T-helper 2 cell treated with Interferon-gamma antibody and Interleukin-4, amounts not matched to agents 5 μg/mL and 100 μg/mL, for 36 hours (primary cell): Measurements from ENCODE around the gene MYCBP2.
"Not testable (repeated sequence)": the region's sequence is repeated elsewhere in the genome, so short reads cannot be mapped to it uniquely, and the experiment has no call there.

Experiments used
- DNase-seq: peaks from one replicate; pipeline ENCODE4 v3.0.0; 2021; ENCODE audit warnings: low spot score
- H3K27ac Mint-ChIP-seq: one replicate; pipeline ENCODE4 v1.8.0; 2021; ENCODE audit warnings: mild to moderate bottlenecking, mixed read lengths
- H3K27me3 Mint-ChIP-seq: one replicate; pipeline ENCODE4 v1.8.0; 2021; ENCODE audit warnings: low read depth, mixed read lengths
- H3K36me3 Mint-ChIP-seq: one replicate; pipeline ENCODE4 v1.8.0; 2021; ENCODE audit warnings: low read depth, mixed read lengths
- H3K4me1 Mint-ChIP-seq: one replicate; pipeline ENCODE4 v1.8.0; 2021; ENCODE audit warnings: low read depth, mixed read lengths
- H3K4me3 Mint-ChIP-seq: one replicate; pipeline ENCODE4 v1.8.0; 2022; ENCODE audit warnings: mild to moderate bottlenecking, moderate library complexity, mixed read lengths
- H3K9me3 Mint-ChIP-seq: one replicate; pipeline ENCODE4 v1.8.0; 2021; ENCODE audit warnings: mixed read lengths

MYCBP2 gene

DNA sequence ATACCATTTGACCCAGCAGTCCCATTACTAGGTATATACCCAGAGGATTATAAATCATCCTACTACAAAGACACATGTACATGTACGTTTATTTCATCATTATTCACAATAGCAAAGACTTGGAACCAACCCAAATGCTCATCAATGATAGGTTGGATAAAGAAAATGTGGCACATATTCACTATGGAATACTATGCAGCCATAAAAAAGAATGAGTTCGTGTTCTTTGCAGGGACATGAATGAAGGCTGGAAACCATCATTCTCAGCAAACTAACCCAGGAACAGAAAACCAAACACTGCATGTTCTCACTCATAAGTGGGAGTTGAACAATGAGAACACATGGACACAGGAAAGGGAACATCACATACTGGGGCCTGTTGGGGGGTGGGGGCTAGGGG, 81.7 kb downstream of the MYCBP2 start:
- peaks cover 13% of the 10 kb centered on the region for H3K9me3 Mint-ChIP-seq
- H3K4me3 Mint-ChIP-seq, H3K27me3 Mint-ChIP-seq, DNase-seq, H3K27ac Mint-ChIP-seq, H3K4me1 Mint-ChIP-seq: not testable (repeated sequence)
- H3K36me3 Mint-ChIP-seq = peaks cover 61% of the 10 kb centered on the region

- Mint-ChIP-seq H3K9me3 (no peaks in the 10 kb centered on the region), H3K4me3 (no peak overlapping the region), H3K36me3 (peaks cover 26% of the 10 kb centered on the region), H3K27ac (no peak overlapping the region), H3K4me1 (peaks cover 11% of the 10 kb centered on the region), H3K27me3 (no peaks in the 10 kb centered on the region)
- no peak for DNase-seq
Measured at GRCh38 chr13:77239312-77239711, 87.6 kb downstream of the MYCBP2 start.

- peak overlapping the region; percentile 46 for H3K27ac Mint-ChIP-seq
- H3K9me3 Mint-ChIP-seq = no peaks in the 10 kb centered on the region
- peaks cover 20% of the 10 kb centered on the region for H3K36me3 Mint-ChIP-seq
- H3K27me3 Mint-ChIP-seq = no peaks in the 10 kb centered on the region
- DNase-seq = no peak
- H3K4me1 Mint-ChIP-seq = peaks cover 13% of the 10 kb centered on the region
- H3K4me3 Mint-ChIP-seq = no peak overlapping the region
Measured at GRCh38 chr13:77235456-77236022, 91.4 kb downstream of the MYCBP2 start.

- Mint-ChIP-seq H3K36me3 (peaks cover 22% of the 10 kb centered on the region), H3K27ac (no peak overlapping the region), H3K4me1 (peaks cover 16% of the 10 kb centered on the region), H3K27me3 (no peaks in the 10 kb centered on the region), H3K4me3 (no peak overlapping the region), H3K9me3 (no peaks in the 10 kb centered on the region)
- no peak for DNase-seq
Measured at GRCh38 chr13:77233159-77233558, 93.7 kb downstream of the MYCBP2 start.

DNA sequence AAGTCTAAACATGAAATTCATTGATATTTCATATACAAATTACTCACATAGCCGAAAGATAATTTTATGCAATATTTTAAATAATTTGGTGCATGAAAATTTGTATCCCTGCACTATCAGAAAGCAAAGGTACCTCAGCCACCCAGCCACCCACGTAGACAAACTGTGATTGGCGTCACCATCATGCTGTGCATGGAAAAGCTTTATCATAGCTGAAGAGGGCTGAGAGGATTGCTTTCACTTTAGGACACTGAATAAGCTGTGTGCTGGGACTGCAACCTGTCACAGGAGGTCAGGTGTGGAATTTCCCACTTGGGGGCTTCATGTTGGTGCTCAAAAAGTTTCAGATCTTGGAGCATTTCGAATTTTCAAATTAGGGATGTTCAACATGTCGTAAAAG, 96.3 kb downstream of the MYCBP2 start:
- Mint-ChIP-seq H3K4me1 (peaks cover 13% of the 10 kb centered on the region), H3K4me3 (no peak overlapping the region), H3K27ac (no peak overlapping the region), H3K36me3 (peaks cover 26% of the 10 kb centered on the region), H3K9me3 (no peaks in the 10 kb centered on the region), H3K27me3 (no peaks in the 10 kb centered on the region)
- DNase-seq = peak; percentile 12

DNA sequence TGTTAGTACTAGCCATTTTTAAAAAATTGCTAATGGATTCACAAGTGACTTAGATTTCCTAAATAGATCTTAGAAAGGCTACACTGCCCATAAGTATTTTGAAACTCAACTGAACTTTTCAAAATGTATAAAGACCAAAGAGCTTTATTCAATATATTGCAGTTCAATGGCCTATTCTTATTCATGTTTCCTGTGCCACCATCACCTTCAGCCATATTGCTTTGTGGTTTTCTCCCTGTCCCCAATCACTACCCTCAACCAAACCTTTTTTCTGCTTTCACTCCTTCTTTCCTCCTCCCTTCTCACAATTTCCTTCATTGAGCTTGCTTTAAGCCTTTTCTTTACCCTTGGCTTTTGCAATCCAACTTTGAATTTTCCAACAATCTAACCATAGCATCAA, 100.9 kb downstream of the MYCBP2 start:
- H3K27ac Mint-ChIP-seq = no peak overlapping the region

DNA sequence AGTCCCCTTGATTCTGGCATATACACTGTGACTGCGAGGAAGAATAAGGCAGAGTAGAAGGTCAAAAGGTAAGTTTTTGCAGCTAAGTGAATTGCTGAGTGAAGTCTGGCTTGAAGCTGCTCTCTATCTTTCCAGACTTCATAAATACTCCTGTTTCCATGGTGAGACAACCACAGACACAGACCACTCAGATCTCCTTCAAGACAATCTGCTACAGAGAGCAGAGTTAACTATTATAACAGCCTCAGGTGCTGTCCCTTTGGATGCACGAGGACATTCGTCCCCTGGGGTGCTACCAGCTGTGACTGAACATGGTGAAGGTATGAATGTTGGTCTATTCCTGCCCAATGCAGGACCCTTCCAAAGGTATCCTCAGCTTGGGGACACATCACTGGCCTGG, 104.0 kb downstream of the MYCBP2 start:
- Mint-ChIP-seq H3K27me3 (no peaks in the 10 kb centered on the region), H3K27ac (no peak overlapping the region), H3K9me3 (no peaks in the 10 kb centered on the region), H3K4me1 (peaks cover 7% of the 10 kb centered on the region), H3K4me3 (no peak overlapping the region), H3K36me3 (peaks cover 35% of the 10 kb centered on the region)
- DNase-seq = no peak

More for the DNA sequence above, 100.9 kb downstream of the MYCBP2 start:
- no peak for DNase-seq
- Mint-ChIP-seq H3K36me3 (peaks cover 41% of the 10 kb centered on the region), H3K4me1 (peaks cover 12% of the 10 kb centered on the region), H3K4me3 (no peak overlapping the region), H3K9me3 (no peaks in the 10 kb centered on the region), H3K27me3 (no peaks in the 10 kb centered on the region)

DNA sequence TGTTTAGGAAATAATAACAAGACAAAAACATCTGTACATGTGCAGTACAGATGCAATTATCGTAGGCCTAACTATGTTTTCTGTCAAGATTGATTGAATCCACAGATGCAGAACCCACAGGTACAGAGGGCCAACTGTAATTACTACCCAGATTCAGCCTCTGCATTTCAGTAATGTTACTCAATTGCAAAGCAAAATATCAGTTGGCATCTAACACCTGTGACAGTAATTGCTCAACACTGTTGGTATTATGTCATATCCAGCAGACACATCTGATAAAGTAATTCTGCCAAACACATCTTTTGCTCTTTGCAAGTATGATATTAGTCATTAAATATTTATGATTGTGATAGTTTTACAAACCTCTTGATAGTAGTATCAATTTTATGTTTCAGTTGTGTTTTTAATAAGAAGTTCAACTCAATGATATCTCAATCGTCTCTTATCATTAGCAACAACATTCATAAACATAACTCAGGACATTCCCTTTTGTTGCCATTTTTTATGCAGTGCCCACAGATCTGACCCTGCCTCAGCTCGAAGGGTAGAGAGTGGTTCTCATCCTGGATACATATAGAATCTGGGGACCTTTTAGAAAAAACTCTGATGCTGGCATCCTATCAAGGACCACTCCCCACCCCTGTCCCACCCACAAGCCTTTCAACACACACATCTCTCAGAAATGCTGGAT, 104.7 kb downstream of the MYCBP2 start:
- Mint-ChIP-seq H3K27me3 (no peaks in the 10 kb centered on the region), H3K4me1 (peaks cover 7% of the 10 kb centered on the region), H3K27ac (no peak overlapping the region), H3K4me3 (no peak overlapping the region), H3K9me3 (no peaks in the 10 kb centered on the region), H3K36me3 (peaks cover 34% of the 10 kb centered on the region)
- DNase-seq = no peak

DNA sequence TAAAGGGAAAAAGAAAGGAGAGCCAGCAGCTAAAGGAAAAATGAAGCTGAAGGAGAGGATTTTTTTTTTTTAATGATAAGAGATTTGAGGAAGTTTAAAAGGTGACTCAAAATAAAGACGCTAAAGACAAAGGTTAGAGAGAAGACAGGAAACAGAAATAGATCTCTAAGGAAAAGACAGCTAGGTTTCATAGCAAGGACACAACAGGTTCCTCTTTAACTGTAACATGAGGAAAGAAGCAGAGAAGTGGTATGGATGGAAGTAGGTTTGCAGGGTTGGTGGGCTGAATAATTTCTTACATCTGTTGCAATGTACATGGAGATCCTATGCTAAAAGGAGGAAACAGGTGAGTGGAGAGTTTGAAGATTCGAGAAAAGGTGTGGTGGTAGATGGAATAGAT, 107.5 kb downstream of the MYCBP2 start:
- H3K9me3 Mint-ChIP-seq = no peaks in the 10 kb centered on the region
- H3K27ac Mint-ChIP-seq = no peak overlapping the region
- no peak overlapping the region for H3K4me3 Mint-ChIP-seq
- H3K36me3 Mint-ChIP-seq = peaks cover 44% of the 10 kb centered on the region
- peaks cover 3% of the 10 kb centered on the region for H3K4me1 Mint-ChIP-seq
- no peak for DNase-seq
- no peaks in the 10 kb centered on the region for H3K27me3 Mint-ChIP-seq

DNA sequence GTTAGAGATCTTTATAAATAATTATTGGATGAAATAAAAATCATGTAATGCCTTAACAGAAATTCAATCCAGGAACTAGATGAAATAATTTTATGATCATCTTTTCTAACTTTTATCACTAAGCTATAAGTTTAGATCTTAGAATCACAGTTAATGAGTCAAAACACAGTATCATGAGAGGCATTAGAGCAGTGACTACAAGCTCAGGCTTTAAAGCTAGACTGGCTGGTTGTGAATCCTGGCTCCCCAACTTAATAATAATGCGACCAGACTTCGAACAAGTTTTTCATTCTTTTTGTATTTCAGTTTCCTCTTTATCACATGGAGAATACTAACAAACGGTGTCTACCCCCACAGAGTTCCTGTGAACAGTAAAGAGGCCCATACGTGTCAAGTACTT, 108.6 kb downstream of the MYCBP2 start:
- no peak overlapping the region for H3K27ac Mint-ChIP-seq
- no peaks in the 10 kb centered on the region for H3K27me3 Mint-ChIP-seq
- H3K4me3 Mint-ChIP-seq = no peak overlapping the region
- H3K9me3 Mint-ChIP-seq = no peaks in the 10 kb centered on the region
- DNase-seq = no peak
- peaks cover 3% of the 10 kb centered on the region for H3K4me1 Mint-ChIP-seq
- H3K36me3 Mint-ChIP-seq = peaks cover 44% of the 10 kb centered on the region

GRCh38 chr13:77215543-77215942, 111.4 kb downstream of the MYCBP2 start:
- no peak for DNase-seq
- Mint-ChIP-seq H3K9me3 (no peaks in the 10 kb centered on the region), H3K4me1 (no peaks in the 10 kb centered on the region), H3K27ac (no peak overlapping the region), H3K4me3 (no peak overlapping the region), H3K27me3 (no peaks in the 10 kb centered on the region), H3K36me3 (peaks cover 42% of the 10 kb centered on the region)

DNA sequence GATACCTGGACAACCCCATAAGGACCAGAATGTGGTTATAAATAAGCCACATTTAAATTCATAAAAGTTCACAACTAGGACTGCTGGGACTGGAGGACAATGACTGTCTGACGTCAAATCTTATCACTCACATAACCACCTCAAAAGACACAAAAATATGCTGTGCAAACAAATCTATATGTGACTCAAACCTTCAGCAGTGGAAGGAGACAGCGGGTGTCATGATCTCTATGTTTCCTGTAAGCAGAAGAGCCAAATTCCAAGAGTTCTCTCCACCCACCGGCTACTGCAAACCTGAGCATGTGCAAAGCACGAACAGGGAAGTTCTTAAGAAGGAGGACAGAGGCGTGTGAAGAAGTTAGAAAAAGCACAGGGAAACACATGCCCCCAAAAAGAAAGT, 113.2 kb downstream of the MYCBP2 start:
- H3K36me3 Mint-ChIP-seq = peaks cover 54% of the 10 kb centered on the region
- H3K4me1 Mint-ChIP-seq = no peaks in the 10 kb centered on the region
- no peaks in the 10 kb centered on the region for H3K9me3 Mint-ChIP-seq
- DNase-seq = no peak
- H3K27ac Mint-ChIP-seq = no peak overlapping the region
- no peaks in the 10 kb centered on the region for H3K27me3 Mint-ChIP-seq
- H3K4me3 Mint-ChIP-seq = no peak overlapping the region

DNA sequence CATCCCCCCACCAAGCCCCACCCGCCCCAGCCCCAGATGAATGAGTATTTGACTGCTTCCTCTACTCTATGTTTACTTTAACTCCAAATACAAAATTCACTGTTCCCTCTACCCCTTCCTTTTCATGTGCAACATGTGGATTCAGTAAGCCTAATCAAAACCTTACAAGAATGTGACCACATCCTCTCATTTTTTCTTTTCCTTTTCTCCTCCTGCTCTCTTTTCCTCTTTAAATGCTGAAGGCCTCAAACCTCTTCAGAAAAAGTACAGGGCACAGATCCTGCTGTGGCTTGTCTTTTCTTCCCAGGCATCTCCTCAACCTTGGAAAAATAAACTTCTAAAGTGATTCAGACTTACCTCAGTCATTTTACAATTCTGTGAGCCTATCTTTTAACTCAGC, 119.0 kb downstream of the MYCBP2 start:
- no peak for DNase-seq
- H3K27ac Mint-ChIP-seq = peak overlapping the region; percentile 23
- H3K27me3 Mint-ChIP-seq = no peaks in the 10 kb centered on the region
- peaks cover 4% of the 10 kb centered on the region for H3K4me1 Mint-ChIP-seq
- peaks cover 54% of the 10 kb centered on the region for H3K36me3 Mint-ChIP-seq
- no peak overlapping the region for H3K4me3 Mint-ChIP-seq
- peaks cover 6% of the 10 kb centered on the region for H3K9me3 Mint-ChIP-seq

- H3K36me3 Mint-ChIP-seq = peaks cover 39% of the 10 kb centered on the region
- H3K27me3 Mint-ChIP-seq, H3K4me3 Mint-ChIP-seq, DNase-seq, H3K9me3 Mint-ChIP-seq, H3K27ac Mint-ChIP-seq, H3K4me1 Mint-ChIP-seq: not testable (repeated sequence)
Measured at GRCh38 chr13:77198995-77199394, 127.9 kb downstream of the MYCBP2 start.
